Stimulated activated CD4-positive, alpha-beta T cell treated with anti-CD3 and anti-CD28 coated beads, Interleukin-2, amount 100 ng/mL, for 24 hours (primary cell): ENCODE data around the gene PRSS3.
"Not testable (repeated sequence)": the region's sequence is repeated elsewhere in the genome, so short reads cannot be mapped to it uniquely, and the experiment has no call there.

Experiments
- DNase-seq, 2 donors: peaks; one replicate each; pipeline ENCODE4 v3.0.0-alpha.2; 2020

Gene PRSS3

DNA sequence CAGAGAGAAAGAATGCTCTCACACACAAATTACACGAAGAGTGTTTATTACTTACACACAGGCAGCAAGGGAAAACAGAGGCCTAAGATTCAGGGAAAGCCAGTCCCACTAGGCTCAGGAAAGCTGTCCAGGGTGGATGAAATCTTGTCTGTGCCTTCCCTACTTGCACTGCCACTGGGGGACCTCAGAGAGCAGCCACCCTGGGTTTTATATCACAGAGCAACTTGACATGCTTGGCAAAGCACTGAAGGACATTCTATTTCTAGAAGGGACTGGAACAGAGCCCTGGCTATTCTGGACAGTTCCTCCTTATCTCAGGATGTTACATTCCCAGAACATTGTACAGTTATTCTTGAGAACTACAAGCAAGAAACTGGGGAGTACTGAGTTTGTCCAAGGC lies 7.5 kb upstream of the PRSS3 start:
- DNase-seq, result no peak

DNA sequence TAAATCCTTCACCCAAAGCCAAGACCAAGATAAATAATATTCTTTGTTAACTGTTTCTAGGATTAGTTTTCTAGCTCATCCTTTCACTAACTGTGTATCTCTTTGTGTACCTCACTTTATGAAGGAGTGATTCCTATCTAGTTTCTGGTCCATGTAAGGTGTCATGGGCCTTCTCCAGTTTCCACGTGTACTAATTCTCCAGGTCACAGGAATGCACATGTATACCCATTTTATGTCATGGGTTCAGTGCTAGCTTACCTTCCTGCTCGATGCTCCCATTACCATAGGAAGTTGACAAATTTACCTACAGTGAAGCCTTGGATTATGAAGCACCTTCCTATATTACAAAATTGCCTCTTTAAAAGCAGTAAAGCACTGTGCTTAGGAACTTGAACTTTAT lies 5.9 kb upstream of the PRSS3 start:
- not testable (repeated sequence) for DNase-seq

DNA sequence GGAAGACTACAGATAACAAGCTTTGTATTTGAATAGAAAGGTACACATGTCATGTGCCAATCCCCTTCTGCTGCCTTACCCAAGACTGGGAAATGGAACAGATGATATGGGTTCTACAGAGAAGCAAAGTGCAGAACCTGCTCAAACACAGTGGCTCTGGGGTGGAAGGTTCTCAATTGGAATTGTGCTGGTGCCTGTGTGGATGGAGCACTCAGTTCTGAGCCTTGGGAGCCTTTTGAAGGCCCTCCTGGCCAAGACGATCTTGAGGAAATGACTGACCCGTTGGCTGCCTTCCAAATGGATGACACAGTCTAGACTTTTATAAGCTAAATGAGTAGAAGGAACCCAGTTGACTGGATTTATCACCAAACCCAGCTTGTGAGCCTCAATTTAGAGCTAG lies 4.2 kb upstream of the PRSS3 start:
- DNase-seq, result no peak

DNA sequence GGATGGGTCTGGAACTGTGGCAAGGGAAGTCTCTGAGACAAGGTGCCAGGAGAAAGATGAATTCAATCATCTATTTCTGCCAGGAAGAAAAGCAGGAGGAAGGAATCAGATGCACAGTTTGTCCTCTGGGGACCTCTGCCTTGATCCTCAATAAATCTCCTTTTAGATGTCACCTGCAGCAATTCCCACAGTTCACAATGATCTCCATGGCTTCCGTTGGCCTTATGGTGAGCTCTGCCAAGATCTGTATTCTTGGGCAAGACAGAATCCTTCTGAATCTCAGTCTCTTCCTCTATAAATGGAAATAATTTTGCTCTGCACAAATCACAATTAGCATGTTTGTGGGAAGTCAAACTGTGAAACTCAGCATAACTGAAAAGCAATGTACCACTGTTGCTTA lies 1.9 kb upstream of the PRSS3 start:
- DNase-seq, result not testable (repeated sequence)

DNA sequence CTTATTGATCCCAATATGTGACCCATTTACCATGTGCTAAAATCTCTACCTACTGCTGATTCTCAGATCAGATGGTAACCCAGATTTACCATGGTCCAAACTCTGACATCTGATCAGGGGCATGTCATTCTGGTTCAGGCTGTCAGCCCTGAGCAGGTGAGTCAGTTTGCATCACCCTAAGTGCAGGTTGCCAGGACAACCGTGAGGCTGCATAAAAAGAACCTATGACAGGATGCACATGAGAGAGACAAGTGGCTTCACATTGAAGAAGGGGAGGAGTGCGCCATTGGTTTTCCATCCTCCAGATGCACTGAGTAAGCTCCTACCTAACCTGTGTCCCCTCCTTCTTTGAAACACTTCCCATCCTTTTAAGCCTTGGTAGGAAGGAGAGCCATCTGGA lies 801 bp upstream of the PRSS3 start:
- DNase-seq, result no peak

DNA sequence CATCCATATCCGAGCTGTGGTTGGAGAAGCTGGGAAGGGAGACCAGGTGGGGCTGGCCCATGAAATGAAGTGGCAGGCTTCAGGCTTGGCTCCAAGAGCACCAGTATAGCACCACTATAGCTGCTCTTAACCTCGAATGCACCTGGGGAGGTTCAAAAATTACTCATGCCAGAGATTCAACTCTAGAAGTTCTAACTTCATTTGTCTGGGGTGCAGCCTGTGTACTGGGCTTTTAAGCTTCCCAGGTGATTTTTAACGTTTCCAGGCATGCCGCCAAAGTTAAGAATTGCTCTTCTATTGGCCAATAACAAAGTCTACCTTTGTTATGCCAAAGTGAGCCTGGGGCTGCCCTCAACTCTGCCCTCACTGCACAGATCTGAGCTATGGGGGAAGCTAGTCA lies 458 bp downstream of the PRSS3 start:
- no peak for DNase-seq

DNA sequence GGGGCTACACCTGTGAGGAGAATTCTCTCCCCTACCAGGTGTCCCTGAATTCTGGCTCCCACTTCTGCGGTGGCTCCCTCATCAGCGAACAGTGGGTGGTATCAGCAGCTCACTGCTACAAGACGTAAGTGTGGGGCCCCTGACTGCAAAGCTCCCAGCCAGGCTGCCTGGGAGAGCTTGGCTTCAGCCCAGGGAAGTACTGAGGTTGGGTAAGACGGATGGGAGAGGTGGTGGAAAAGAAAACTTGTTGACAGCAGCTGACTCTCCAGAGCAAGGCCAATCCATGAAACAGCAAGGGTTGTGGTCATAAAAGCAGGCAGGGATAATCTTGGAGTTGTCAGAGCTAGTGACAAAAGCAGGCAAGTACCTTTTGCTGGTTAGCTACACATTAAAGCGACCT lies 1.3 kb downstream of the PRSS3 start:
- not testable (repeated sequence) for DNase-seq

DNA sequence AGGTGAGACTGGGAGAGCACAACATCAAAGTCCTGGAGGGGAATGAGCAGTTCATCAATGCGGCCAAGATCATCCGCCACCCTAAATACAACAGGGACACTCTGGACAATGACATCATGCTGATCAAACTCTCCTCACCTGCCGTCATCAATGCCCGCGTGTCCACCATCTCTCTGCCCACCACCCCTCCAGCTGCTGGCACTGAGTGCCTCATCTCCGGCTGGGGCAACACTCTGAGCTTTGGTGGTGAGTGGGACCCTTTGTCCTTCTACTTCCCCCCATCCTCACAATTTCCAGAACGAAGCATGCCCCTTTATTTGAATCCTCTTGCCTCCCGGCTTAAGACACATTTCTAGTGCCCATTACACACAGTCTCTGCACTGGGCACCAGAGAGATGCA lies 2.5 kb downstream of the PRSS3 start:
- no peak for DNase-seq

DNA sequence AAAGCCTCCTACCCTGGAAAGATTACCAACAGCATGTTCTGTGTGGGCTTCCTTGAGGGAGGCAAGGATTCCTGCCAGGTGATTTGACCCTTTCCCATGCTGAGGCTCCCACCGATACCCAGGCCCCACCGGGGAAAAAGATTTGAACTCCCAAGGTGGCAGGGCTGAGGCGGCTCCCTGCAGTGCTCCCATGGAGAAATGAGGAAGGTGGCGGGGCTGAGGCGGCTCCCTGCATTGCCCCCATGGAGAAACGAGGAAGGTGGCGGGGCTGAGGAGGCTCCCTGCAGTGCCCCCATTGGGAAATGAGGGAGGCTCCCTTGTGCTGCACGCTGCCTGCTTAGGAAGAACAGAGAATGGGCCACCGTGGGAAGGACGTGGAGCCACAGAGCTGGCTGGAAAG lies 3.2 kb downstream of the PRSS3 start:
- no peak for DNase-seq

DNA sequence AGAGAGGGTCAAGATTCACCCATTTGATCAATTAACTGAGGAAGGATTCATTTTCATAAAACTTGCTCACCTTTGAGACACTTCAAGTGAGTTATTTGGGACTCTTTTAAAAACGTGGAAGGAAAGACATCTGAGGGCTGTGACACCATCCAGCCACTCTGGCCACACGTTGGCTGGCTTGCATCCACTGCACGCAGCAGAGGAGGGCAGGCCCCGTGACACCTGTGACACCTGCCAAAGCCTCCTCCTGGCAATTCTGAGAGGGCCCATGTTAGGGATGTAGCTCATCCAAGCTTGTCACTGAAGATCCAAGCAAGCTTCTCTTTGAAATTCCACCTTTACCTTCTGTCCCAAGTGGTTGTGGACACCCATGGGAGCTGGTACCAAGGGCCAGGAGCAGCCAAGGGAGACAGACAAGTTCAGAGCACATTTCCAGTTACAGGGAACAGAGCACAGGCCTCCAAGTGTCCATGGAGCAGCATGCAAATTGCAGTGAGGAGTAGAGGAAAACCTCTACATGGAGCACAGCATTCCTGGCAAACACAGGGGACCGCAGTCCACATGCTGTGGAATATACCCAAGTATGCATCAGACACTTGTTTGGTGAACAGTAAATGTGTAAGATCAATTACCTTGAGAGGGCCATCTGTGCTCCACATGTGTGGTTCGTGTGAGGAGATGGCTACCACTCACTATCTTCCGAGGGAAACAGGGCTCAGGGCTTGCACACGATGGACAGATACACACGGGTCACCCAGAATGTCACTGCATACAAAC lies 4.8 kb downstream of the PRSS3 start:
- DNase-seq, result no peak

DNA sequence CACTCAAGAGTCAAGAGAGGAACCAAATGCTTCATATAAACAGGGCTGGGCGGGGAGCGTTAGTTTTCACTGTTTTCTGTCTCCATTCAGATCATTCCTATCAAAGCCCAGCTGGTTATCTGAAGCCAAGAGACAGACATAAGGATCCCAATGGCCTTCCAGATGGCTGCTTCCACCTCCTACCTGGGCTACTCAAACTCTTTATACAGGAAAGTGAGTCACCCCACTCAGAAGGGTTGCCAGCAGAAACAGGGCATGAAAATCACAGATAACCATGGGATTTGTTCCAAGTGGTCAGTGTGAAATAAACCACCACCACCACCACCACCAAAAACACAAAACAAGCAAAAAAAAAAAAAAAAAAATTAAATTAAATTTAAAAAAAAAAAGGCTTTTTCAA lies 5.5 kb downstream of the PRSS3 start:
- no peak for DNase-seq

DNA sequence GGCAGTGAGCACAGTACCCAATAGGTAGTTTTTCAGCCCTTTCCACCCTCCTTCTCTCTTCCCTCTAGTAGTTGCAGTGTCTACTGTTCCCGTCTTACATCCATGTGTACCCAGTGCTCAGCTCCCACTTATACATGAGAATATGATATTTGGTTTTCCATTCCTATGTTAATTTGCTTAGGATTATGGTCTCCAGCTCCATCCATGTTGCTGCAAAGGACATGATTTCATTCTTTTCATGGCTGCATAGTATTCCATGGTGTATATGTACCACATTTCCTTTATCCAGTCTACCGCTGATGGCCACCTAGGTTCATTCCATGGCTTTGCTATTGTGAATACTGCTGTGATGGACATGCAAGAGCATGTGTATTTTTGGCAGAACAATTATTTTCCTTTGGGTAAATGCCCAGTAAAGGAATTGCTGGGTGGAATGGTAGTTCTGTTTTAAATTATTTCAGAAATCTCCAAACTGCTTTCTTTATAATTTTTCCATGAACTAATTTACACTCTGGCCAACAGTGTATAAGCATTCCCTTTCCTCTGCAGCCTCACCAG lies 6.7 kb downstream of the PRSS3 start:
- not testable (repeated sequence) for DNase-seq

DNA sequence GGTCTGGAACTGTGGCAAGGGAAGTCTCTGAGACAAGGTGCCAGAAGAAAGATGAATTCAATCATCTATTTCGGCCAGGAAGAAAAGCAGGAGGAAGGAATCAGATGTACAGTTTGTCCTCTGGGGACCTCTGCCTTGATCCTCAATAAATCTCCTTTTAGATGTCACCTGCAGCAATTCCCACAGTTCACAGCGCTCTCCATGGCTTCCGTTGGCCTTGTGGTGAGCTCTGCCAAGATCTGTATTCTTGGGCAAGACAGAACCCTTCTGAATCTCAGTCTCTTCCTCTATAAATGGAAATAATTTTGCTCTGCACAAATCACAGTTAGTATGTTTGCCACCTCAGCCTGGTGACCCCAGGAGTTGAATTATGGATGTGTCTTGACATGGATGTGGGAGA lies 8.8 kb downstream of the PRSS3 start:
- not testable (repeated sequence) for DNase-seq

DNA sequence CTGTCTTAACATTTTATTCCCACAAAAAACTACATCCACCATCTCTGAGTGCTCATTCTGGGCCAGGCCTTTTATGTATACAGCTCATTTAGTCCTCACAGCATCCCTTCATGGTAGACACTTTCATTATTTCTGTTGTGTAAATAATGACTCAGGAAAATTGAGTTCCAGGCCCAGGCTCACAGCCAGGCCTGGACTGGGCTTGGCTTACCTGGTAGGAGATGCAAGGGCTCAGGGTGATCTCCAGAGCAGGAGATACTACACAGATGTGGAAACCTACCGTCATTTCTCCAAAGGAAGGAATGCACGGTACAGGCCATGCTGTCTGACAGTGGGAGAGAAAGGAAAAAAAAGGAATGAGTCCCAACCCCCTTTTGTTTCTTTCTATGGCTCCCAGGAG lies 11.8 kb downstream of the PRSS3 start:
- not testable (repeated sequence) for DNase-seq

DNA sequence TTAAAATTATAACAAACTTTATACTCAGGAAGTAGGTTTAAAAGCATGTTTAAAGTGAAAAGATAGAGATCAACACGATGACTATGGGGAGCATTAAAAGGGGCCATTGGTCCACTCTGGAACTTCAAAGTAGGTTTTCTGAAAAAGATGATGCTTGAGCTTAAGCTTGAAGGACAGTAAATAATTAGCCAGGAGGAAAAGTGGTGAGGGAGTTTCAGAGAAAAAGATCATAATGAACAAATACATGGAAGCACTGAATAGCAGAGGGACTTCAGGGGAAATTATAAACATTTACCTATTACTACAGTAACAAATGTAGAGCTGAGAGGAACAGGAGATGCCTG lies 13.6 kb downstream of the PRSS3 start:
- not testable (repeated sequence) for DNase-seq

DNA sequence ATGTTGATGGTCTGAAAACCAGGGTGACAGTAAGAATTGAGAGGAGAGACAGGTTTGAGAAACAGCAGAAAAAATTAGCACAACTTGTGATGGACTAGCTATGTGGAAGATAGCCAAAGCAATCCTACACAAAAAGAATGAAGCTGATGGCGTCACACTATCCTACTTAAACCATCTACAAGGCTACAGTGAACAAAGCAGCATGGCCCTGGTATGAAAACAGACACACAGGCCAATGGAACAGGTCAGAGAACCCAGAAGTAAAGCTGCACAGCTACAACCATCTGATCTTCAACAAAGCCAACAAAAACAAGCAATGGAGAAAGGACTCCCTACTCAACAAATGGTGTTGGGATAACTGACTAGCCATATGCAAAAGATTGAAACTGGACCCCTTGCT lies 14.1 kb downstream of the PRSS3 start:
- no peak for DNase-seq

DNA sequence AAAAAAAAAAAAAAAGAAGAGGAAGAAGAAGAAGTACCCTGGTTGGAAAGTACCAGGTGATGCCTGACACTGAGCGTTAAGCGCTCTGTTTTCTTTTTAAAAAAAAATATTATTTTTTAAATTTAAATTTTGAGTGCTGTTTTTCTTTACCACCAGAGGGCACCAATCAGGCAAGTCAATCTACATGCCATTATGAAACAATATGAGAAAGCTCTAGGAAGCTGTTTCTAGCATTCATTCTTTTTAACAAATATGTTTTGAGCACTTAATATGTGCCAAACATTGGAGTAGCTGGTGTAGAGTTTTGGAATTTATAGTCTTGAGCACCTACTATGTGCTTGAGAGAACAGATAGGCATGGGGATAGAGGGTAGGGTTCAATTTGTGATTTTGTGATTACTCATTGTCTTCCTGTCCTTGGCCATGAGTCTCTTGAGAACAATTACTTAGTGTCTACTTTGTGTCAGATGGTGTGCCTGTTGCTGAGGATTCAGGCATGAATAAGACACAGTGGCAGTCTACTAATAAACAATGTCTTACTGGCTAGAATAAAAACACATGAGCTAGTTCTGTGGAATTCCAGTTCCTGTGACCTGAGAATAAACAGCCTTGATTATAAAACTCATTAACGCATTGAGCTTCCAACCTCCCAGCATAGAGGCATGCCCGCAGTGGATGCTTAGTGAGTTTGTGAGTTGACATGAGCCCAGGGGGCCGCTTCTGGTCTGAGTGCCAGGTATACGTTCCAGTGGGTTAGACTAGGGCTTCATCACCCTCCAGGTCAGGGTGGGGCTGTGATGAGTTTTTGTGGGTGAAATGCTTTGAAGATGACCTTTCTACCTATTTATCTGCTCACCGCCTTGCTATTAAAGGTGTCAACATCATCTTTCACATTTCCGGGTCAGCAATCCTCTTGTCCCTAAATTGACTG lies 18.6 kb downstream of the PRSS3 start:
- no peak for DNase-seq

DNA sequence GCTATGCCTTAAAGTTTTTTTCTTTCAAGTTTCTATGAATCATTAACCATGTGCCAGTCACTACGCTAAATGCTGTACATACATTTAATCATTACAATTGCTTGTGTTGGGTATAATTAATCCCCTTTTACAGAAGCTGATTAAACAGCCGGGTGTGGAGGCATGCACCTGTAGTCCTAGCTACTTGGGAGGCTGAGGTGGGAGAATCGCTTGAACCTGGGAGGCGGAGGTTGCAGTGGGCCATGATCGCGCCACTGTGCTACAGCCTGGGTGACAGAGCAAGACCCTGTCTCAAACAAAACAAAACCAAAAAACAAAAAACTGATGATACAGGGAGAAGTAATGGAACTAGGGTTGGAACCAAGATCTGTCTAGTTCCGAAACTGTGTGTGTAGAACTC lies 20.4 kb downstream of the PRSS3 start:
- DNase-seq, result no peak

DNA sequence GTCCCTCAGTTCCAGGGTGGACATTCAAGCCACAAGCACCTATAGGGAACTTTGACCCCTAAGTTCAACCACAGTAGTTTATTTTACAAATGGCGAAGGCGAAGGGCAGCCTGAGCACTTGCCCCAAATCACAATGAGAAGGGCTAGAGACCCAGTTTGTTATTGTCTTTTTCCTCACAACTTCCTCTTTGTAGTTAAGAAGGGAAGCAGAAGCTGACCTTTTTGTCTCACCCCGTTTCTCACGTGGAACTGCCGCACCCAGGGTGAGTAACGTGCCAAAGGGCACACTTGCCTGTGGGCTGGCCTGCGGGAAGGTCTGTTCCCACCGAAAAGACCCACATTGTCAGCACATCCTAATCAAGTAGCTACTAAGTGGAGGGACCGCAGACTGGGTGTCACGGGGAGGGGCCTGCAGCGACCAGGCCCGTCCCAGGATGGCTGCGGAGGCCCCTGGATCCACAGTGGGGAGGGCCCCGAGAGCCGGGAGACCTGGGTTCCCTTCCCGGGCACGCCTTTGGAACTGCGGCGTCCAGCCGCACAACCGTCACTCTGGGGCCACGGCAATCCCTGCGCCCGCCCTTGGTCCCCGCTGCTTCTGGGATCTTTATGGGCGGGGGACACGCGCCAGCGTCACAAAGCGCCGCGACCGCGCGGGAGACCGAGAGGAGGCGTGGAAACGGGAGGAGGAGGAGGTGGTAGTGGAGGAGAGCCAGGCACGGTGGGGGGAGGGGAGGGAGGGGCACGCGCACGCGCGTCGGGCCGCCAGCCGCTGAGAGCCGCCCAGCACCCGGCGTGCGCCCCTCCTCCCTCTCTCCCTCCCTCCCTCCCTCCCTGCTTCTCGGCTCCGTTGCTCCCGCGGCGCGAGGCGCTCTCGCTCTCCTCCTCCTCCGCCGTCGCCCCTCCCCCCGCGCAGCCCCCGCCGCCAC lies 21.2 kb downstream of the PRSS3 start, which contains the start of gene UBE2R2:
TSS of gene UBE2R2 (plus strand) at position 834 of the 926 bp plus-strand sequence. CDS start 598 bp downstream, outside the sequence.
- peak; percentile 91 to 92 for DNase-seq

DNA sequence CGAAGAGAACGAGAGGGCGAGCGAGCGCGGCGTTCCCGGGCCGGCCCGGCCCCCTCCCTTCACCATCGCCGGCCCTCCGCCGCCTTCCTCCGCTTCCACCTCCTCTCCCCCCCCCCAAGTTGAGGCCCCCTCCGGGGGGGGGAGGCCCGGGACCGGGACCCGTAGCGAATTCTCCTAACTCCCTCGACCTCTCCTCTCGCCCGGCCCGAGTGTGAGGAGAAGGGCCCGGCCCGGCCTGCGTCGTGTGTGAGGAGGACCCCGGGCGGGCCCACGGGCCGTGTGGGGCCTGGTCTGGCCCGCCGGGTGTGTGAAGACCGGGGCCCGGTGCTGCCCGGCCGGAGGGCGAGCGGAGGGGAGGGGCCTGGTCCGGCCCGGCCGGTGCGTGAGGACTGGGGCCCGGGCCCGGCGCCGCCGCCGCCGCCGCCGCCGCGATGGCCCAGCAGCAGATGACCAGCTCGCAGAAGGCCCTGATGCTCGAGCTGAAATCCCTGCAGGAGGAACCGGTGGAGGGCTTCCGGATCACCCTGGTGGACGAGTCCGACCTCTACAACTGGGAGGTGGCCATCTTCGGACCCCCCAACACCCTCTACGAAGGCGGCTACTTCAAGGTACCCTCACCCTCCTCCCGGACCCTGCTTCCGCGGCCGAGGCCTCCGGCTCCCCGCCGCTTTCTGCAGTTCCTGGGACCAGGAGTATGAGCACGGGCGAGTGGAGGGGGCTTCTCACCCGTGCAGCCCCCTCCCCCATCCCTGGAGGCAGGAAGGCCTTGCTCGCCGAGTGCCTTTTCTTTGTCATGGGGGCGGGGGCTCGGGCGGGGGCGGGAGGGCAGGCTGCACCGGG lies 22.2 kb downstream of the PRSS3 start:
- DNase-seq, result peak; percentile 50 to 61

DNA sequence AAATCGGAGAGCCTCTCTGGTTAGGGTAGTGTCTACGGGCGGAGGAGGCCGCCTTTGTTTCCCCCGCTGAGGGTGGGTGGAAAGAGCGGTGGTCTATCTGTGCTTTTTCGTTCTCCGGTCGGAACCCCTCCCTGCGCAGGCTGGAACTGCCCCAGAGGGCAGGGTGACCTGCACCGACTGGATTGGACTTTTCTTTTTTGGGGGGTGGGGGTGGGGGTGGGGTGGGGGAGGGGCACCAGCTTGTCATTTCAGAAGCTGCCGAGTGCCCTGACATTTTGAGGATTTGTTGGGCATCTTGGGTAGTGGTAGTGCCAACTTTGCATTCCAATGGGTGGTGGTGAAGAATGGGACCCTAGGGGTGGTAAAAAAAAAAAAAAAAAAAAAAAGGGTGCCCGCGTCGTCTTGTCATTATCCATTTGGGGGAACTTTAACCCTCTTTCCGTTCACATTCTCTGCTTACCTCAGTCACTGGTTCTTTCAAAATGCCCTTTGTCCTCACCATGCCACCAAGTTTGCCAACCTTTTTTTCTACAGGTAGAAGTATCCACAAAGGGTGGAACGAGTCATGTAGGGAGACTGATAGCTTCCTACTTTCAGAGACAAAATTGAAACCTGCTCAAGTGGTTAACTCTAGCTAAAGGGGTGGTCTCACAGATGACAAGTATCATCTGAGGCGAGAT lies 22.9 kb downstream of the PRSS3 start:
- peak in 1 of 2 donors; percentile 17 for DNase-seq
